DMS114 treated with DMSO at 0.1 percent for 48 hours (cell line): ENCODE measurements around the gene P2RY8.
"Not testable (repeated sequence)": the region's sequence is repeated elsewhere in the genome, so short reads cannot be mapped to it uniquely, and the experiment has no call there.

ENCODE experiments used
- DNase-seq: peaks from one replicate; lab custom pipeline; 2025; ENCODE audit not compliant: unreplicated experiment; lab: John Stamatoyannopoulos, UW

Gene P2RY8

DNA sequence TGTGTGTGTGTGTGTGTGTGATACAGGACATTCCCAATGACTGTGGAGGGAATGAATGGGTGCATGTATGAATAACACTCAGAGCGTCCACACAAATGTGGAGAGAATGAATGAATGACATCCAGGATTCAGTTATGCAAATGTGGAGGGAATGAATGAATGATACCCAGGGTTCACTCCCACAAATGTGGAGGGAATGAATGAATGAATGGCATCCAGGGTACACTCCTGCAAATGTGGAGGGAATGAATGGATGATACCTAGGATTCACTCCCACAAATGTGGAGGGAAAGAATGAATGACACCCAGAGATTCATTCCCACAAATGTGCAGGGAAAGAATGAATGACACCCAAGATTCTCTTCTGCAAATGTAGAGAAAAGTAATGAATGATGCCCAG is 48.2 kb downstream of the P2RY8 start:
- DNase-seq = no peak

DNA sequence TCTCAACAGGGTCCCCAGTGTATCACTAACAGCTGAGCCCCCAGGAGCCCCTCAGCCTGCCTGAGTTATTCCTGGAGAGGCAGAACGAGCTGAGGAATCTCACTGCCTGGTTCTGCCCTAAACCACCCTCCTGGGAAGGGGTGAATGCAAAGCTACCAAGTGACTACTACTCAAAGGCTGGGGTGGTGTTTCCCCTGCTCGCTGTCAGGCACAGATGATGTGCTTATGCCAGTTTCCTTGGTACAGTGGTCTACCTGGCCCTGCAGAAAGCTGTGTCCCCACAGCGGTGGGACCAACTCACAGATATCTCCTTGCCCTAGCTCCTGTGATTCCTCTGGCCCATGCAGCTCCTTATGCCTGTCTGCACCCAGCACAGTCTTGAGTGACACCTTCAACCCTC is 48.8 kb downstream of the P2RY8 start:
- DNase-seq = no peak

DNA sequence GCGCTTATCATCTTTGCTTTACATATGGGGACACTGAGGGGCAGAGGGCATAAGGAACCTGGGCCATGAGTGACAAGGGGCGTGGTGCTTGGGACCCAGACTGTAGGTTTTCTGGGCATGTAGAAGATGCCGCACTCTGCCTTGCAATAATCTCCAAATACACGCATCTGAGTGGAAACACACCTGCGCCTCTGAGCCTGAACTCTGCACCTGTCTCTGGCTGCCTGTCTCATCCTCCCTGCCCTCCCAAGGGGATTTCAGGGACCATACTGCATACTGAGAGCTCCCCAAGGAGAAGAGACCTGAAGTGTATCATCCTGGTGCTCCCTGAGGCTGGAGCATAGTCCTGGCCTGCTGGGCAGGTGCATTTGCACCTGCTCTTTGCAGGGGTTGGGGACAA is 49.6 kb downstream of the P2RY8 start:
- no peak for DNase-seq

DNA sequence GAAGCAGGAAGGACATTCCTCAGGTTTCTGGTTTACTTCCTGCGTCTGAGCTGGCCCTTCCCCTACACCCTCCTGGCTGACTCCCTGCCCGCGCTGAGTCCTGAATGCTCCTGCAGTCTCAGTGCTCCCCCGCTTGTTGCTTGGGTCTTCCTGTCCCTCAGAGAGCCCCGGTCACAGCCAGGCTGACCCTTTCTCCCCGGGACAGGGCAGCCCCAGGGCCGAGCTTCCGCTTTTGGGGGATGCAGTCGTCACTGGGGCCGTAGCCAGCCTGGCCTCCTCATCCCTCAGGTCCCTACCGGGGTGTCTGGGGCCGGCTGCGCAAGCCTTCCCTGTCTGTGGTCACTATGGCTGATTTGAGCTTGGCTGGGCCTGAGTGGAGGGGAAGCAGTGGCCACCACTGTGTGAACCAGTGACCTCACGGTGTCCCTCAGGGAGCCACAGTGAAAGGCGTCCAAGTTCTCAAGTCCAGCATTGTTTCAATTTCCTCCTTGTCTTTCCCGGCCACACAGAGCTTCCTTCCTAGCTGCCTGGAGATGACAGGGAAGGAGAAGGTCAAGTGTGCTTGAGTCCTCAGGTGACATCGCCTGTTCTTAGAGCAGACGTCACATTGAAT is 50.1 kb downstream of the P2RY8 start:
- no peak for DNase-seq

DNA sequence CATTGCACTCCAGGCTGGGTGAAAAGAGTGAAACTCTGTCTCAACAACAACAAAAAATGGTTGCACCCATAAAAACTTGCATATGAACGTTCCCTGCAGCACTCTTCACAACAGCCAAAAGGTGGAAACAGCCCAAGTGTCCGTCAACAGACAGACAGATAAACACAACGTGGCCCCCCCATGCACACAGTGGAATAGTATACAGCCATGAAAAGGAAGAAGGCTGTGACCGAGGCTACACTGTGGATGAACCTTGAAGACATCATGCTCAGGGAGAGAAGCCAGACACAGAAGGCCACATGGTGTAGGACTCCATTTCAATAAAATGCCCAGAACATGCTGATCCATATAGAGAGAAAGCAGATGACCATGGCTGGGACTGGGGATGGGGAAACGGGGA is 50.8 kb downstream of the P2RY8 start:
- DNase-seq = no peak

DNA sequence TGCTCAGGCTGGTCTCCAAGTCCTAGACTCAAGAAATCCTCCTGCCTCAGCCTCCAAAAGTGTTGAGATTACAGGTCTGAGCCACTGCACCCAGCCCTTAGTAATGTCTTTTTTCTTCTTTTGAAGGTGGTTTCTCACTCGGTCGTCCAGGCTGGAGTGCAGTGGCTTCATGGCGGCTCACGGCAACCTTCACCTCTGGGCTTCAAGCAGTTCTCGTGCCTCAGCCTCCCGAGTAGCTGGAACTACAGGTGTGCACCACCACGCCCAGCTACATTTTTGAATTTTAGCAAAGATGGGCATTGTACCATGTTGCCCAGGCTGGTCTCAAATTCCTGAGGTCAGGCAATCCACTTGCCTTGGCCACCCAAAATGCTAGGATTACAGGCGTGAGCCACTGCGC is 52.0 kb downstream of the P2RY8 start:
- no peak for DNase-seq

DNA sequence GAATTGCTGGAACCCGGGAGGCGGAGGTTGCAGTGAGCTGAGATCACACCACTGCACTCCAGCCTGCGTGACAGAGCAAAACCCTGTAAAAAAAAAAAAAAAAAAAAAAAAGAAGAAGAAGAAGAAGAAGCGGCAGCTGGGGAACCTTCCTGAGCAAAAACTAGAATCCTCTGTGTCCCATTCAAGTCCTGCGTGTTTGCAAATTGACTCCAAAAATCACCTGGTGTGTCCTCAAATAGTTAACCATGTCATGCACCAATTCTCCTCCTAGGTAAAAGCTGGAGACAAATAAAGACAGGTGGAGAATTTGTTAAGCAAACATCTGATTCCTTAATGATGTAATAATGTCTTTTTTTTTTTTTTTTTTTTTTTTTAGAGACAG is 52.4 kb downstream of the P2RY8 start:
- DNase-seq = no peak

DNA sequence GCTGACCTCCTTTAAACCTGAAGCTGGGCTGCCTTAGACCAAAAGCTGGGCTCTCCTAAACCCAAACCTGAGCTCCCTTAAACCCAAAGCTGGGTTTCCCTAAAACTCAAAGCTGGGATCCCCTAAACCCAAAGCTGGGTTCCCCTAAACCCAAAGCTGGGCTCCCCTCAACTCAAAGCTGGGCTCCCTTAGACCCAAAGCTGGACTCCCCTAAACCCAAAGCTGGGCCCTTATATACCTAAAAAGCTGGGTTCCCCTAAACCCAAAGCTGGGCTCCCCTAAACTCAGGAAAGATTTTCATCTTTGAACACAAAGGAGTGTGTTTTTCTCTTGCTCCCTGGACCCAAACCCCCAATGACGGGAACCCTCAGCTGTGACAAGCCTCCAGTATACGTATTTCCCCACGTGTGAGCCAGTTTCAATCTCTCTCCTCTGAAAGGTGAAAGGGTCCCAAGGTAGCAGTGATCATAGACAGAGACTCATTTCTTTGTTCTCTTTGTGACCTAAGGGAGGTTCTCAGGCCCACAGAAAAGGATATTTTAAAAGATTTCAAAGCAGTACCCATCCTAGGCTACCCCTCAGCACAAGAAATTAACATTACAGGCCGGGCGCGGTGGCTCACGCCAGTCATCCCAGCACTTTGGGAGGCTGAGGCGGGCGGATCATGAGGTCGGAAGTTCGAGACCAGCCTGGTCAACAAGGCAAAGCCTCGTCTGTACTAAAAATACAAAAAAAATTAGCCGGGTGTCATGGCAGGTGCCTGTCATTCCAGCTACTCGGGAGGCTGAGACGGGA is 52.9 kb downstream of the P2RY8 start:
- DNase-seq = no peak

DNA sequence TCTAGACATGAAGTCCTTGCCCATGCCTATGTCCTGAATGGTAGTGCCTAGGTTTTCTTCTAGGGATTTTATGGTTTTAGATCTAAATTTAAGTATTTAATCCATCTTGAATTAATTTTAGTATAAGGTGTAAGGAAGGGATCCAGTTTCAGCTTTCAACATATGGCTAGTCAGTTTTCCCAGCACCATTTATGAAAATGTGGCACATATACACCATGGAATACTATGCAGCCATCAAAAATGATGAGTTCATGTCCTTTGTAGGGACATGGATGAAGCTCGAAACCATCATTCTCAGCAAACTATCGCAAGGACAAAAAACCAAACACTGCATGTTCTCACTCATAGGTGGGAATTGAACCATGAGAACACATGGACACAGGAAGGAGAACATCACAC is 54.5 kb downstream of the P2RY8 start:
- DNase-seq = not testable (repeated sequence)

DNA sequence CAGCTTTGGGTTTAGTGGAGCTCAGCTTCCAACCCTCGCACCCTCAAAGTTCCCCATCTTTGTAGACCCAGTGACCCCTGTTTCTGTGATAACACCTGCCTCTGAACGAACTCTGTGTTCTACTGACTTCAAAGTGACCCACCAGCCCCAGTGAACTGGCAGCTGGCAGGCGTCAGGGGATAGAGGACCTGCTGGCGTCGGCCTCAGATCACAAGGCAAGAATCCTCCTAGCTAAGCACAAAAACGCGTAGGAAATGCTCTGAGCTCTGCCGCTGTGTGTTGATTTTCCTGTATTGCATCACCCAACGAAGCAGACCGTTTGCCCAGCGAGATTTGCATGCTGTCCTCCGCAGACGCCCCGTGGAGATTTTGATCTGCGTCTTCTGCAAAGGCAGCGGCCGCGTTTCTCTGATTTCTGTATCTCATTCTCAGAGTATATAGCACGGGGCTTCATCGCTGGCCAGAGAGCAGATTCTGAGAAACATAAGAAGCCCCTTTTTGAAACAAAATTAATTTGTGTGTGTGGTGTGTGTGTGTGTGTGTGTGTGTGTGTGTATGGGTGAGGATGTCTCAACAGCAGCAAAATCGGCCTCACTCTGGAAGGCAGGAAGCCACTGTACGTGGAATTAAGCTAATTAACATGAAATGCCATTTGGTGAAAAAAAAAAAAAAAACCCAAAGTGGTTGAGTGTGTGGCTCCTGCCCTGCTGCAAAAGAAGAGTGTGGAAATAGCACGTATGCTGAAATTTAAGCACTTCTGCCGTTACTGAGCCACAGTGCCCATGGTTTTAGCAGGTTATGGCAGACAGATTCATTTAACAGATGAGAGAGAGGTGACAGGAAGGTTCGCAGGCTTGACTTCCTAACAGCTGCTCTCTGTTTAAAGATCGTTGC is 55.1 kb downstream of the P2RY8 start:
- no peak for DNase-seq

DNA sequence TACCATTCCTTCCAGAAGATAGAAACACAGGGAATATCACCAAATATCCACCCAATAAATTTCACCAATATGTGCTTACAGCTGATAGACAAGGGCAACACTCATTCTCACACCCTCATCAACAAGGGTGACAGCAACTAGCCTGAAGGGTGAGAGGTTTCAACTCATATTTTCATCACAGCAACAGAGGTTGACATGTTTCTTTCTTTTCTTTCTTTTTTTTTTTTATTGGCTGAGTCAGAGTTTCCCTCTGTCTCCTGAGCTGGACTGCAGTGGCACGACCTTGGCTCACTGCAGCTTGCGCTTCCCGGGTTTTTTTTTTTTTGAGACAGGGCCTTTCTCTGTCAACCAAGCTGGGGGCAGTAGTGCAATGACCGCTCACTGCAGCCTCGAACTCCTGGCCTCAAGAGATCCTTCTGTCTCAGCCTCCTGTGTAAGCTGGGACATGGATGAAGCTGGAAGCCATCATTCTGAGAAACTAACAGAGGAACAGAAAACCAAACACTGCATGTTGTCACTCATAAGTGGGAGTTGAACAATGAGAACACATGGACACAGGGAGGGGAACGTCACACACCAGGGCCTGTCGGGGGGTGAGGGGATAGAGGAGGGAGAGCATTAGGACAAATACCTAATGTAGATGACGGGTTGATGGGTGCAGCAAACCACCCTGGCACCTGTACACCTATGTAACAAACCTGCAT is 56.8 kb downstream of the P2RY8 start:
- no peak for DNase-seq

DNA sequence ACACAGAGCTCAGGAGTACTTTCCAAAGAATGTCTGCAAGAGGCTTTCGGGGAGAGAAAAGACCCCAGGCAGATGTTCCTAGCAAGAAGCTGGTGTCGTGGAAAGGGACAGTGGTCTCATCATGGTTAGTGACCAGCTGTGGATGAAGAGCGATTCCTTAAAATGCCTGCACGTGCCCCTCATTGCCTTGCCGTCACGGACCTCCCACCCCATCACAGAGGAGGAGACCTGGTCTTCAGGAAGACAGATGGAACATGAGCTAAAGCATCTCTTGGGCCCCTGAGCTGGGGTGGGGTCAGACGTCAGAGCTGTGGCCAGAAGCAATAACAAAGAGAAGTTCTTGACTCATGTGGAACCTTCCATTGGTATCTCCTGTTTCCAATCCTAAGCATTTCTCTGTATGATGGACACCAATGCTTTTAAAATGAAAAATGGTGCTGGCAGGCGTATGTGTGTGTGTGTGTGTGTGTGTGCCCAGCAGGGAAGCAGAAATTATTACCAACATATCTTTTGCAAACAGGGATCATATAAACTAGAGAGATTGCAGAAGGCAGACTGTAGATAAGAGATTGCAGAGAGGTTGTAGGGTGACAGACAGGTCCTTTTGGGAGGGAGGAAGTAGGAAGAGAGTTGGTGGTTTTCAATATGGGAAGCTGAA is 59.1 kb downstream of the P2RY8 start:
- no peak for DNase-seq

DNA sequence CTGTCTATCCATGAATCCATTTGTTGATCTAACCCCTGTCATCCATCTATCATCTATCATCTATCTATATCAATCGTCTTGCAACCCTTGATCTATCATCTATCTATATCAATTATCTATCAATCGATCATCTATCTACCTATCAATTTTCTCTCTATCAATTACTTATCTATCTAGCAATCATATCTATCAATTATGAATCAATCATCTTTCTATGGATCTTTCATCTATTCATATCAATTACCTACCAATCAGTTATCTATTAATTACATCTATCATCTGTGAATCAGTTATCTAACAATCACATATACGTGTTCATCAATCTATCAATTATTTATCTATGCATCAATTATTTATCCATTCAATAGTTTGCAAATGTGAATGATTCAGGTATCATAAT is 59.8 kb downstream of the P2RY8 start:
- no peak for DNase-seq

DNA sequence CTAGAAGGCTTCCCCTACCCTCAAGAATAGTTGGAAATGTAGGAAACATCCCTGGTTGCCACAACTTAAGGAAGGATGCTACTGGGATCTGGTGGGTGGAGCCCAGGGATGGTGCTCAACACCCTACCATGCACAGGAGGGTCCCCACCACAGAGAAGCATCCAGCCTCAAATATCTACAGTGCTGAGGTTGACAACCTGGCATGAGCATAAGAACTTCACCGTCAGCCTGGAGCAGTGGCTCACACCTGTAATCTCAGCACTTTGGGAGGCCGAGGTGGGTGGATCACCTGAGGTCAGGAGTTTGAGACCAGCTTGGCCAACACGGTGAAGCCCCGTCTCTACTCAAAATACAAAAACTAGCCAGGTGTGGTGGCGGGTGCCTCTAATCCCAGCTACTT is 60.3 kb downstream of the P2RY8 start:
- no peak for DNase-seq

DNA sequence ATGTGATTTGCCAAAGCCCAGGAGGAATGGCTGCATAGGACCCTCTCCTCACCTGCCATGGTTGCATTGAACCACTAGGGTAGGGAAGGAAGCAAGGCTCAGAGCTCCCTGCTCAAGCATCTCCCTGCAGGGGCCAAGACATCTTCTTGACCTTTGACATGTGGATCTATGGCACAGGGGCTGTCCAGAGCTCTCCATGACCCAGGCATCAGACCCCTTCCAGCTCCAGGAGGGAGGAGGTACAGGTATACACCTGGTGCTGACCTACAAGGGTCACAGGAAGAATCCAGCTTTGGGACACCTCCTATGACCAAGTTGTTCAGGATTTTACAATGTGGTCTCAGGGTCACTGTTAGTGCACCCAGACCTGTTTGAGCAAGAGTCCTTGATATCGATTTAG is 61.1 kb downstream of the P2RY8 start:
- no peak for DNase-seq

DNA sequence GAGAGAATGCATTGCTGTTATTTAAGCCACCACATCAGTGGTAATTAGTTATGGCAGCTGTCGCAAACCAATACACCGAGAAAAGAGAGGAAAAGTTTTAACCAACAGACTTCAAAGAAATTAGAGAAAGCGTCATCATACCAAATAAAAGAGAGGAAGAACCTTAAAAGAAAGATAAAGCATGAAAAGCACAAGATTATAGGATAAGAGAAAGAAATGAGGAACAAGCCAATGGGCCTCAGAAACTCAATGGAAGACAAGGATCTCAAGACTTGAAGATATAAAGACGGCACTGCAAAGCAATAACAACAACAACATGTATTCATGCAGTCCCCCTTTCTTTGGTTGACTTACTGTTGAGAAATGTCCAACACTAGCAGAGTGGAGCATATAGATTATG is 61.5 kb downstream of the P2RY8 start:
- no peak for DNase-seq

DNA sequence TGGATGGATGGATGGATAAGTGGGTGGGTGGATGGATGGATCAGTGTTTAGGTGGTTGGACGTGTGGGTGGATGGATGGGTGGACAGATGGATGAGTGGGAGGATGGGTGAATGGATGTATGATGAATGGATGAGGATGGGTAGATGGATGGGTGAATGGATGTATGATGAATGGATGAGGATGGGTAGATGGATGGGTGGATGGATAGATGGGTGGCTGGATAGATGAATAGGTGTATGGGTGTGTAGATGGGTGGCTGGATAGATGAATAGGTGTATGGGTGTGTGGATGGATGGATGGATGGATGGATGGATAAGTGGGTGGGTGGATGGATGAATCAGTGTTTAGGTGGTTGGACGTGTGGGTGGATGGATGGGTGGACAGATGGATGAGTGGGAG is 62.4 kb downstream of the P2RY8 start:
- DNase-seq = not testable (repeated sequence)

DNA sequence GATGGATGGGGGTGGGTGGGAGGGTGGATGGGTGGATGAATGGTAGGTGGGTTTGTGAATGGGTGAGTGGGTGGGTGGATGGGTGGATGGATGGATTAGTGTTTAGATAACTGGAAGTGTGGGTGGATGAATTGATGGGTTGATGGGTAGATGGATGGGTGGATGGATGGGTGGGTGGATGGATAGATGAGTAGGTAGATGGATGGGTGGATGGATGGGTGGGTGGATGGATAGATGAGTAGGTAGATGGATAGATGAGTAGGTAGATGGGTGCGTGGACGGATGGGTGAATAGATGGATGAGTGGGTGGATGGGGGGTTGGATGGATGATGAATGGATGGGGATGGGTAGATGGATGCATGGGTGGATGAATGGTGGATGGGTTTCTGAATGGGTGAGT is 64.0 kb downstream of the P2RY8 start:
- DNase-seq = no peak

DNA sequence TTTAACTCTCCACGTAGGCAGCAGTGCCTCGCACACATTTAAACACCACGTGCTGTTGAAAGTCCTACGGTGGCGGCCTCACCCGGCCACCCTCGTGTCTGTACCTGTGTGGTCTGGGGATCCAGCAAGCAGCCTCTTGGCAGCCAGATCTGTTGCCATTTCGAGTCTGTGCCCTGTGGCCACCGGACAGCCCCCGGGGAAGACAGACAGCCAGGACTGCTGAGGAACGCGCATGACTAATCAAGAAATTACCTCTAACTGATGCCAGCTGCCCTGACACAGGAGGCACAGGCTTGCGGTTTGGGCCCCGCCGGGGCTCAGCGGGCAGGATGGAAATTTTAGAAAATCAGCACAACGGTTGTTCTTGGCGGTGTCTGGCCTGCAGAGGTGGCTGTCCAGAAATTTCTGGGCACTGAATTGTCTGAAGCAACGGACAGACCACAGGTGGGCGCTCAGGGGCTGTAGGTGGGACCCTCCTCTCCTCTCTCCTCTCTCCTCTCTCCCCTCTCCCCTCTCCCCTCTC is 68.7 kb downstream of the P2RY8 start:
- no peak for DNase-seq

DNA sequence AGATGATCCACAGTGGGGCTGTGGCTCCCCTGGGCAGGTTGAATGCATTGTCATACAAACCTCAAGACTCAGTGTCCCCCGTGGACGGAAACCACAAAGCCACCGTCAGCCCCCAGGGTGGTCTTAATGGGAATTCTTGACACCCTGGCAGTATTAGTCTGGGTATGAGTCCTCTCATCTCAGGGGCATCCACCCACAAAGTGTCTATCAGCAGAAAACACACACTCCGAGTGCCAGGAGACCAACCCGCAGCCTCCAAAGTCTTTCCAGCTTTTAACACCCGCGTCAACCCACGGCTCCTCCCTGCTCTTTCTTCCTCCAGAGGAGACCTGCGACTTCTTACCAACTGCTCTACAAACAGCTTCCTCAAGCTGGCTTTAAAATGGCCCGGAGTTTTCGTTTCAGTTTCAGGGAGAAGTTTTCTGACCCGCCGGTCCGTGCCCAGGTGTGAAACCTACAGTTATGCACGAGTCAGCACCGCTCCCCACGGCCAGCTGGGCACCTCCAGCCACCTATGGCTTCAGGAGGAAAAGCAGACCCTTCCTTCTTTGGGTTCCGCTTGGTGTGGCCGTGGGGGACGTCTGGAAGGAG is 69.9 kb downstream of the P2RY8 start:
- DNase-seq = no peak
